ENCODE data around the gene SLC7A8. TPM values are rescaled to one million over a fixed set of nuclear protein-coding genes. Genes with fewer than 3 reads are reported as not detected.

Gene SLC7A8
- total and polyA plus RNA-seq, 4 donors = 2.6 to 9.8 (median 5.4) TPM

DNA sequence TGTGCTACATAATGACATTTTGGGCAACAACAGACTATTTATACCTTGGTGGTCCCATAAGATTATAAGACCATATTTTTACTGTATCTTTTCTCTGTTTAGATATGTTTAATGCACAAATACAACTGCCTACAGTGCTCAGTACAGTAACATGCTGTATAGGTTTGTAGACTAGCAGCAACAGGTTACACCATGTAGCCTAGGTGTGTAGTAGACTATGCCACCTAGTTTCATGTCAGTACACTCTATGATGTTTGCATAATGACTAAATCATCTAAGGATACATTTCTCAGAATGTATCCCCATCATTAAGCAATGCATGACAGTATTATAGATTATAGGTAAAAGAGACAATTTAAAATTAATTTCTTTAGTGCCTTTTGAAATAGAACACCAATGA, 33.7 kb downstream of the SLC7A8 start (continued):
- TF ChIP-seq, protein P1, sequence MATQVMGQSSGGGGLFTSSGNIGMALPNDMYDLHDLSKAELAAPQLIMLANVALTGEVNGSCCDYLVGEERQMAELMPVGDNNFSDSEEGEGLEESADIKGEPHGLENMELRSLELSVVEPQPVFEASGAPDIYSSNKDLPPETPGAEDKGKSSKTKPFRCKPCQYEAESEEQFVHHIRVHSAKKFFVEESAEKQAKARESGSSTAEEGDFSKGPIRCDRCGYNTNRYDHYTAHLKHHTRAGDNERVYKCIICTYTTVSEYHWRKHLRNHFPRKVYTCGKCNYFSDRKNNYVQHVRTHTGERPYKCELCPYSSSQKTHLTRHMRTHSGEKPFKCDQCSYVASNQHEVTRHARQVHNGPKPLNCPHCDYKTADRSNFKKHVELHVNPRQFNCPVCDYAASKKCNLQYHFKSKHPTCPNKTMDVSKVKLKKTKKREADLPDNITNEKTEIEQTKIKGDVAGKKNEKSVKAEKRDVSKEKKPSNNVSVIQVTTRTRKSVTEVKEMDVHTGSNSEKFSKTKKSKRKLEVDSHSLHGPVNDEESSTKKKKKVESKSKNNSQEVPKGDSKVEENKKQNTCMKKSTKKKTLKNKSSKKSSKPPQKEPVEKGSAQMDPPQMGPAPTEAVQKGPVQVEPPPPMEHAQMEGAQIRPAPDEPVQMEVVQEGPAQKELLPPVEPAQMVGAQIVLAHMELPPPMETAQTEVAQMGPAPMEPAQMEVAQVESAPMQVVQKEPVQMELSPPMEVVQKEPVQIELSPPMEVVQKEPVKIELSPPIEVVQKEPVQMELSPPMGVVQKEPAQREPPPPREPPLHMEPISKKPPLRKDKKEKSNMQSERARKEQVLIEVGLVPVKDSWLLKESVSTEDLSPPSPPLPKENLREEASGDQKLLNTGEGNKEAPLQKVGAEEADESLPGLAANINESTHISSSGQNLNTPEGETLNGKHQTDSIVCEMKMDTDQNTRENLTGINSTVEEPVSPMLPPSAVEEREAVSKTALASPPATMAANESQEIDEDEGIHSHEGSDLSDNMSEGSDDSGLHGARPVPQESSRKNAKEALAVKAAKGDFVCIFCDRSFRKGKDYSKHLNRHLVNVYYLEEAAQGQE (IDR thresholded peaks at IDR 0.05) = no peak

DNA sequence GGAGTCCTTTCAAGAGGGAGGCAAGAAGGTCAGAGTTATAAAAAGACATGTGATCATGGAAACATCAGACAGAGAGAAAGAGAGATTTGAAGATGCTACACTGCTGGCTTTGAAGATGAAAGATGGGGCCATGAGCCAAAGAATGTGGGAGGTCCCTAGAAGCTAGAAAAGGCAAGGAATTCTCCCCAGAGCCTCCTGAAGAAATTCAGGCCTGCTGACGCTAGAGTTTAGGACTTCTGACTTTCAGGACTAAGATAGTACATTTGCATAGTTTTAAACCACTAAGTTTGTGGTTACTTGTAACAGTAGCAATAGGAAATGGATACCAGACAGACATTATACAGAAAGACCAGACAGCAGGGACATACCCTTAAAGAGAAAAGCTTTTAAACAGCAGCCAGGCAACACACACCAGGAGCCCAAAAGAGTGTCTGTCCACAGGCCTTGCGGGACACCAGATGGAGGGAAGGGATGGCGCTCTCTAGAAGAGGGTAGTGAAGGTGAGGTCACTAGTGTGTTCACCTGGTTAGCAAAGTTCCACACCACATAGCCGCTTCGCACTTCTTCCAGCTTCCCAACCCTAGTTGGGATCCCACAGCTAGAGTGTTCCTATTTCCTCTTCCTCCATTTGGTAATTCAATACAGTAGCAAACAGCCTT, 34.7 kb downstream of the SLC7A8 start:
- DNase-seq (ENCODE audit: low spot score) = no peak
- TF ChIP-seq FOXA1 (IDR thresholded peaks at IDR 0.05) (no peak), RAD21 (IDR thresholded peaks at IDR 0.05) (no peak)
- Histone ChIP-seq H3K27ac (ENCODE audit: low read depth in 1 of 2, low read length in 2 of 2) (no peak overlapping the region), H3K36me3 (ENCODE audit: control insufficient read depth in 4 of 4, insufficient read depth in 3 of 4, low read depth in 1 of 4, low read length in 3 of 4) (no peaks in the 10 kb centered on the region), H3K27me3 (ENCODE audit: control insufficient read depth in 4 of 4, insufficient read depth in 4 of 4, low read length in 3 of 4) (no peaks in the 10 kb centered on the region), H3K4me3 (ENCODE audit: low read depth in 1 of 3, low read length in 3 of 3) (no peak overlapping the region), H3K9ac (ENCODE audit: low read depth in 1 of 2, low read length in 2 of 2) (no peak overlapping the region), H3K4me1 (ENCODE audit: control insufficient read depth in 4 of 4, insufficient read depth in 4 of 4, low read length in 3 of 4) (no peaks in the 10 kb centered on the region), H3K9me3 (ENCODE audit: control insufficient read depth in 4 of 4, low read length in 3 of 4) (no peaks in the 10 kb centered on the region)
- 96% methylated on average over 5 of the region's 5 CpGs for WGBS

DNA sequence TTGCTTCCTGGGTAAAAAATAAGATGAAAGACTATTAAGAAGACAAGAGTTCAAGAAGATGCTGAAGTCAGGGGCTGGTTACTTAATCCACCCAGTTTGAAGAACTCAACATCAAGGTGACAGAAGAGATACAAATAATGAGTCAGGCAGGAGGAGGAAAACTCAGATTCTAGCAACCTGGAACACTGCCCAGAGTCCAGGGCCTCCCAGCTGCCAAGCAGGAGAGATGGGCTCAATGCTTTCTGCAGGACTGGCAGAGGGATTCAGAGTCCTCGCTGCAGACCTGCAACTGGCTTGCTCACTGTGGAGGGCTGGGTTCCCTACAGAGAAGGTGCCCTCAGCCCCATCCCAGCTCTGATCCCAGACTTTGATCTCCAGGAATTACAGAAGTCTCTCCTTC, 35.8 kb downstream of the SLC7A8 start:
- Histone ChIP-seq H3K27ac (ENCODE audit: low read depth in 1 of 2, low read length in 2 of 2) (no peak overlapping the region), H3K9ac (ENCODE audit: low read depth in 1 of 2, low read length in 2 of 2) (no peak overlapping the region), H3K4me3 (ENCODE audit: low read depth in 1 of 3, low read length in 3 of 3) (no peak overlapping the region), H3K4me1 (ENCODE audit: control insufficient read depth in 4 of 4, insufficient read depth in 4 of 4, low read length in 3 of 4) (no peaks in the 10 kb centered on the region), H3K36me3 (ENCODE audit: control insufficient read depth in 4 of 4, insufficient read depth in 3 of 4, low read depth in 1 of 4, low read length in 3 of 4) (no peaks in the 10 kb centered on the region), H3K27me3 (ENCODE audit: control insufficient read depth in 4 of 4, insufficient read depth in 4 of 4, low read length in 3 of 4) (no peaks in the 10 kb centered on the region), H3K9me3 (ENCODE audit: control insufficient read depth in 4 of 4, low read length in 3 of 4) (no peaks in the 10 kb centered on the region)
- DNase-seq (ENCODE audit: low spot score) = no peak
- no peak for TF ChIP-seq NR2F2 (IDR thresholded peaks at IDR 0.05)
- no peak for TF ChIP-seq YY1 (IDR thresholded peaks at IDR 0.05)
- TF ChIP-seq, protein P2, sequence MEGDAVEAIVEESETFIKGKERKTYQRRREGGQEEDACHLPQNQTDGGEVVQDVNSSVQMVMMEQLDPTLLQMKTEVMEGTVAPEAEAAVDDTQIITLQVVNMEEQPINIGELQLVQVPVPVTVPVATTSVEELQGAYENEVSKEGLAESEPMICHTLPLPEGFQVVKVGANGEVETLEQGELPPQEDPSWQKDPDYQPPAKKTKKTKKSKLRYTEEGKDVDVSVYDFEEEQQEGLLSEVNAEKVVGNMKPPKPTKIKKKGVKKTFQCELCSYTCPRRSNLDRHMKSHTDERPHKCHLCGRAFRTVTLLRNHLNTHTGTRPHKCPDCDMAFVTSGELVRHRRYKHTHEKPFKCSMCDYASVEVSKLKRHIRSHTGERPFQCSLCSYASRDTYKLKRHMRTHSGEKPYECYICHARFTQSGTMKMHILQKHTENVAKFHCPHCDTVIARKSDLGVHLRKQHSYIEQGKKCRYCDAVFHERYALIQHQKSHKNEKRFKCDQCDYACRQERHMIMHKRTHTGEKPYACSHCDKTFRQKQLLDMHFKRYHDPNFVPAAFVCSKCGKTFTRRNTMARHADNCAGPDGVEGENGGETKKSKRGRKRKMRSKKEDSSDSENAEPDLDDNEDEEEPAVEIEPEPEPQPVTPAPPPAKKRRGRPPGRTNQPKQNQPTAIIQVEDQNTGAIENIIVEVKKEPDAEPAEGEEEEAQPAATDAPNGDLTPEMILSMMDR (IDR thresholded peaks at IDR 0.05; ENCODE audit: low read depth, low read length, missing input control) = no peak
- TF ChIP-seq RAD21 (IDR thresholded peaks at IDR 0.05) = no peak
- TF ChIP-seq FOXA2 (IDR thresholded peaks at IDR 0.05) = no peak
- 83% methylated on average over 1 of the region's 1 CpG for WGBS

DNA sequence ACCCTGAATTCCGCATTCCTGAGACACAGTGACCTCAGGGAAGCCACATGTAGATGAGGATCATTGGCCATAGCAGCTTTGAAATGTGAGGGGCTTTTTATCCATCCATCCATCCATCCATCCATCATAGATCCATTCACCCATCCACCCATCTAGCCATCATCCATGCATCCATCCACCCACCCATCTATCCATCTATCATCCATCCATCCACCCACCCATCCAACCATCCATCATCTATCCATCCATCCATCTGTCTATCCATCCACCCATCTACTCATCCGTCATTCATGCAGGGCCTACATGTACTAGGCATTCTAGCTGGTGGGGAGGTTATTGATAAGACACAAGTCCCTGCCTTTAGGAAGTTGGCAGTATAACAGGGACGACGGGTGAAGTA, 36.5 kb downstream of the SLC7A8 start:
- H3K36me3 ChIP-seq (ENCODE audit: control insufficient read depth in 4 of 4, insufficient read depth in 3 of 4, low read depth in 1 of 4, low read length in 3 of 4) = no peaks in the 10 kb centered on the region
- H3K9me3 ChIP-seq (ENCODE audit: control insufficient read depth in 4 of 4, low read length in 3 of 4) = no peaks in the 10 kb centered on the region
- no peak for DNase-seq (ENCODE audit: low spot score)
- no peaks in the 10 kb centered on the region for H3K4me1 ChIP-seq (ENCODE audit: control insufficient read depth in 4 of 4, insufficient read depth in 4 of 4, low read length in 3 of 4)
- WGBS = 90% methylated on average over 4 of the region's 4 CpGs
- H3K27me3 ChIP-seq (ENCODE audit: control insufficient read depth in 4 of 4, insufficient read depth in 4 of 4, low read length in 3 of 4) = no peaks in the 10 kb centered on the region
- no peak overlapping the region for H3K27ac ChIP-seq (ENCODE audit: low read depth in 1 of 2, low read length in 2 of 2)
- no peak overlapping the region for H3K4me3 ChIP-seq (ENCODE audit: low read depth in 1 of 3, low read length in 3 of 3)
- H3K9ac ChIP-seq (ENCODE audit: low read depth in 1 of 2, low read length in 2 of 2) = no peak overlapping the region
- TF ChIP-seq FOXA1 (IDR thresholded peaks at IDR 0.05) (no peak), TAF1 (conservative IDR thresholded peaks at IDR 0.05) (no peak), YY1 (IDR thresholded peaks at IDR 0.05) (no peak), RAD21 (IDR thresholded peaks at IDR 0.05) (no peak), NR2F2 (IDR thresholded peaks at IDR 0.05) (no peak), SP1 (IDR thresholded peaks at IDR 0.05) (no peak), FOXA2 (IDR thresholded peaks at IDR 0.05) (no peak)
- TF ChIP-seq, protein P3, sequence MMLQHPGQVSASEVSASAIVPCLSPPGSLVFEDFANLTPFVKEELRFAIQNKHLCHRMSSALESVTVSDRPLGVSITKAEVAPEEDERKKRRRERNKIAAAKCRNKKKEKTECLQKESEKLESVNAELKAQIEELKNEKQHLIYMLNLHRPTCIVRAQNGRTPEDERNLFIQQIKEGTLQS (IDR thresholded peaks at IDR 0.05) = no peak
- TF ChIP-seq, protein P1 (IDR thresholded peaks at IDR 0.05) = no peak
- TF ChIP-seq, protein P4, sequence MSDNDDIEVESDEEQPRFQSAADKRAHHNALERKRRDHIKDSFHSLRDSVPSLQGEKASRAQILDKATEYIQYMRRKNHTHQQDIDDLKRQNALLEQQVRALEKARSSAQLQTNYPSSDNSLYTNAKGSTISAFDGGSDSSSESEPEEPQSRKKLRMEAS (IDR thresholded peaks at IDR 0.05) = no peak

Data from liver (tissue), 9 donors.